Measurements from ENCODE around the gene ZNF333.

DNA sequence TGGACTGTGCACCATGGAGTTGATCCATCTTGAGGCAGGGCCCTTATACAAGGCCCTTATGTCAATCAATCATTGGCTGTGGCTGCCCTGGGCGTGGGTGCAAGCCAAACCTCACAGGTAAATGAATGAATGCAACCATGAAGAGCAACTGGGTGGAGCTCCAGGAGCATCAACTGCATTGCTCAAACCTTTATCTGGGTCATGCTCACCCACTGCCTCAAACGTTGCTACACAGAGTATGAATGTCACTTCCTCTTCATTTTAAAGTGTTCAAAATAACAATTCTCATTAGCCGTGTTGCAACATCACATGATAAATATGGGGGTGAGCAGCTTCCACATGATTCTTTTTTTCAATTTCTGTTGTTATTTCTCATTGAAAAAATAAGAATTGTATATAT is 6.4 kb upstream of the ZNF333 start:
- TF ChIP-seq POLR2A (IDR thresholded peaks at IDR 0.05; ENCODE audit: low read length): no peak
- no peak for TF ChIP-seq GATA1 (IDR thresholded peaks at IDR 0.05; ENCODE audit: low read depth, low read length)
